NK-92 (cell line): ENCODE data around the gene KDR.

Source experiments
- DNase-seq: peaks from one replicate; lab custom pipeline; 2025; ENCODE audit not compliant: unreplicated experiment; lab: John Stamatoyannopoulos, UW

The KDR gene

DNA sequence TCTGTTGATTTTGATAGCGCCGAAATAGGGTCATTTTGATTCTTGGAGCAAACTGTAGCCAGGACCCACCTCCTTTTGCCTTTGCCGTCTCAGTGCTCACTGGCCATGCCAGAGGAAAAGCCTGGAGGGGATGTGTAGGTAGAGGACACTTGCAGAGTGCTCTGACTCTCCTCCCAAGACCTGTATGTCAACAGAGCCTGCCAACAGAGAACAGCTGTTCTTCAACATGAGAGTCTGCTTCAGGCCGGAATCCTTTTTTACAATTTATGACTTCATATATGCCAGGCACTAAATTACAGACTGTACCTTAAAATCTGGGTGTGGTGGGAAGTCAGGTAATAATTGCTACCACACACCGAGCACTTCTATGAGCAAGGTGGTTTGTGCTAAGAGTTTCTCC lies 94.2 kb downstream of the KDR start:
- no peak for DNase-seq

DNA sequence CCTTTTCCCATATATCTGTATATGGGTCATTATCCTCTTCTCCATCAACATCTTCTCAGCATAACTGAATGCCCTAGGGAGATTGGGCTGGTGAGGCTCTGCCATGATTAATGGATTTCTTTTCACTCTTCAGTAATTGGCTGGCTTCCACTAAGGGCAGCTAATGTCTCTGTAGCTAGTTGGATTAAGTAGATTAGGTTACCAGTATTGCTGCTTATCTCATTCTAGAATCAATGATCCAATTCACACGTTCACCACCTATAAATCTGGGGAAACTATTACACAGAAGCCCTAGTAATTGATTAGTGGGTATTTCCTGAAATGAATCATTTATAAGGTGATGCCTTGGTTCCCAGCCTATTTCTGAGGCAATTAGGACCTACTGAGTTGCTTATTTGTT lies 94.8 kb downstream of the KDR start:
- DNase-seq, result no peak

DNA sequence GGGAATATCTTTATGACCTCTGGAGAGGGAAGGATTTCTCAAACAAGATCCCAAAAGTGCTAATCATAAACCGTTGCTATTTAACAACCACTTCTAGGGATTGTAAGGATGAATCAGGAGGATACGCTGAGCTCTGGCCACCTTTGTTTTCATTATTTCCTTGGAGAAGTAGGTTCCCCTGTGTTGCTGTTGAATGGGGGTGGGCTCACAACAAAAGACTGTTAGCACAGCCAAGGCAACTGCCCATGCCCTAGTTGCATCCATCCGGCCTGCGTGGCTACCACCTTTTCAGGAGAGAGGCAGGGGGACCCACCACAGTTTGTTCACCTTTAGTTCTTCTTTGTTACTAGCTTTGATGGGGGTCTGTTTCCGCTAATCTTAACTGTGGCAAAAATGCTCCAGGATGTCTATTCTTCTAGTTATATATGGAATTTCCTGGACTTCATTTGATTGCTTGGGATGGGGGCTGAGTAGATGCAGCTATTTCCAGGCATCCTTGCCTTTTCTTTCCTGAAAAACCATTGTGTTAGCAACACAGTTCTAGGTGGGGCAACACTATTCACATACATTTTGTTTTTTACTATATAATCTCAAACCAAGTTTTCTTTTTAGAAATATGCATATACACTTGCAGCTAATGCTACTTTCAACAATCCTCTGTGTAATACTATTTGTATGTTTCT lies 95.4 kb downstream of the KDR start:
- no peak for DNase-seq

DNA sequence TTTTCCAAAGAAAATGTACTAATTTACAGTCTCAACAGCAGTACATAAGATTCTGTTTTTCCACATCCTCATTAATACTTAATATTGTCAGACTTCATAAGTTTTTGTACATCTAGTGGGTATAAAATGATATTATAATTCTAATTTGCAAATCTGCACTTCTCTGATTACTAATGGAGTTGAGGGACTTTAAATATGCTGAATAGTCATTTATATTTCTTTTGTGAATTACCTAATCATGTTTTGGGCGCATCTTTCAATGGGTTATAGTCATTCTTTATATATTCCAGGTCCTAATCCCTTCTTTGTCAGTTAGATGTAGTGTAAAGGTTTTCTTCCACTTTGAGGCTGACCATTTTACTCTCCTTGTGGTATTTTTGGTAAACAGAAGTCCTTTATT lies 96.1 kb downstream of the KDR start:
- no peak for DNase-seq
